NB4 (cell line): Measurements from ENCODE around the gene ATP6AP2.
A peak's percentile ranks its signal among the peaks of the same experiment; 100 is the strongest.

ENCODE experiments used
- DNase-seq: peaks from one replicate; pipeline ENCODE4 v3.0.0; 2010; ENCODE audit warnings: low read depth
- H3K4me3 ChIP-seq: one replicate; pipeline ENCODE4 v1.5.1; 2011; ENCODE audit warnings: mild to moderate bottlenecking, low read depth, low read length, moderate library complexity
- MAX ChIP-seq: IDR thresholded peaks from 2 replicates; pipeline ENCODE4 v1.6.1; 2011; ENCODE audit warnings: low read depth, low read length
- MYC ChIP-seq: IDR thresholded peaks from 2 replicates; pipeline ENCODE4 v1.6.1; 2011; ENCODE audit warnings: low read depth, low read length
- POLR2A ChIP-seq: IDR thresholded peaks from 2 replicates; pipeline ENCODE4 v1.6.1; 2011; ENCODE audit warnings: mild to moderate bottlenecking; ENCODE audit not compliant: insufficient read length; ENCODE audit errors: extremely low read depth
- TF ChIP-seq, protein P1 (sequence below): IDR thresholded peaks from one replicate; pipeline ENCODE4 v1.5.1; 2012; ENCODE audit warnings: low read depth, low read length

ATP6AP2 gene

GRCh38 chrX:40646489-40647306 is 65.9 kb downstream of the ATP6AP2 start:
- peak overlapping the region; percentile 90 for H3K4me3 ChIP-seq
- peak; percentile 62 for DNase-seq

DNA sequence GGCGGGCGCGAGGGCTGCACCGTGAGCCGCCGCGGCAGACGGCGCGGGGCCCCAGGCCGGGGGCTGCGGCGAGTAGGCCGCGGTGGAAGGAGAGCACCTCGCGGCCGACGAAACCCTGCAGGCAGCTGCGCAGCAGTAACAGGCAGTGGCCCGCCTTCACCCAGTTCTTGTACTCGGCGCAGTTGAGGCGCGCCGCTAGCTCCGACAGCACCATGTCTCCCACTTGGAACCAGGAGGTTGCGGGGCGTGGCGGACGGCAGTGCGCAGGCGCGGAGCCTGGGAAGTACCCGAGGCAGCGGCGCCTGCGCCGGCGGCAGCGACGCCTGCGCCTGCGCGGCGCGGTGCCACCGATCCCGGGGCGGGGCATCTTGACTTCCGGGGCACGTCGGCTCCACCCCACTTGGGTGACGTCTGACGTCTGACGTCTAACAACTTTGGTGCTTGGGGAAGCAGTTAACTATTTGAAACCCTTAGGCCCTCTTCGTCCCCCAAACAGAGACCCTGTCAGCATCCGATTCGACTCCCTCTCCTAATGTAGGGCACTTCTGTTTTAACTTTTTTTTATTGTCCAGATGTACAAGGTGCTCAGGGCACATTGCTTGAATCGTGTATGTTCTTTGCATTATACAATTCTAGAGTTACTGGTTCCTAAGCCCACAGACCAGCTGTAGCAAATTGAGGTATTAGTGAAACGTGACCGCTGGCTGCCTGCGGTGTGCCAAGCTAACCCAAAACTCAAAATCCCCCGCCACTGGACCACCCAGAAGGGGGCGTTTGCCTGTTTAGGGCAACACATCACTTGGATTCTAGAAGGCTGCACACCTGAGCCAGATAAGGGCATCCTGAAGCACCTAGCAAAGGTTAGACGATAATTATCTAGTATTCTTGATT is 66.8 kb downstream of the ATP6AP2 start, which contains the start of gene CXorf38:
Gene CXorf38, minus strand, starts transcription at position 255 of the 891 bp plus-strand sequence. Its CDS starts 41 bp downstream, at position 214.
- DNase-seq, result peak; percentile 87
- H3K4me3 ChIP-seq, result peak within 1 kb of the TSS; percentile 90
- TF ChIP-seq POLR2A (peak; percentile 49), MYC (no peak), MAX (peak; percentile 25; the same call in 1 of the 2 replicates)

More at GRCh38 chrX:40646489-40647306, 65.9 kb downstream of the ATP6AP2 start:
- TF ChIP-seq POLR2A, result no peak
- TF ChIP-seq MAX, result no peak
- TF ChIP-seq, protein P1, sequence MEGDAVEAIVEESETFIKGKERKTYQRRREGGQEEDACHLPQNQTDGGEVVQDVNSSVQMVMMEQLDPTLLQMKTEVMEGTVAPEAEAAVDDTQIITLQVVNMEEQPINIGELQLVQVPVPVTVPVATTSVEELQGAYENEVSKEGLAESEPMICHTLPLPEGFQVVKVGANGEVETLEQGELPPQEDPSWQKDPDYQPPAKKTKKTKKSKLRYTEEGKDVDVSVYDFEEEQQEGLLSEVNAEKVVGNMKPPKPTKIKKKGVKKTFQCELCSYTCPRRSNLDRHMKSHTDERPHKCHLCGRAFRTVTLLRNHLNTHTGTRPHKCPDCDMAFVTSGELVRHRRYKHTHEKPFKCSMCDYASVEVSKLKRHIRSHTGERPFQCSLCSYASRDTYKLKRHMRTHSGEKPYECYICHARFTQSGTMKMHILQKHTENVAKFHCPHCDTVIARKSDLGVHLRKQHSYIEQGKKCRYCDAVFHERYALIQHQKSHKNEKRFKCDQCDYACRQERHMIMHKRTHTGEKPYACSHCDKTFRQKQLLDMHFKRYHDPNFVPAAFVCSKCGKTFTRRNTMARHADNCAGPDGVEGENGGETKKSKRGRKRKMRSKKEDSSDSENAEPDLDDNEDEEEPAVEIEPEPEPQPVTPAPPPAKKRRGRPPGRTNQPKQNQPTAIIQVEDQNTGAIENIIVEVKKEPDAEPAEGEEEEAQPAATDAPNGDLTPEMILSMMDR, result no peak
- no peak for TF ChIP-seq MYC

- TF ChIP-seq MAX (no peak), MYC (no peak), POLR2A (no peak)
- TF ChIP-seq, protein P1, result peak; percentile 55
- no peak overlapping the region for H3K4me3 ChIP-seq
- DNase-seq, result peak; percentile 70
Measured at GRCh38 chrX:40651620-40652223, 71.0 kb downstream of the ATP6AP2 start.

DNA sequence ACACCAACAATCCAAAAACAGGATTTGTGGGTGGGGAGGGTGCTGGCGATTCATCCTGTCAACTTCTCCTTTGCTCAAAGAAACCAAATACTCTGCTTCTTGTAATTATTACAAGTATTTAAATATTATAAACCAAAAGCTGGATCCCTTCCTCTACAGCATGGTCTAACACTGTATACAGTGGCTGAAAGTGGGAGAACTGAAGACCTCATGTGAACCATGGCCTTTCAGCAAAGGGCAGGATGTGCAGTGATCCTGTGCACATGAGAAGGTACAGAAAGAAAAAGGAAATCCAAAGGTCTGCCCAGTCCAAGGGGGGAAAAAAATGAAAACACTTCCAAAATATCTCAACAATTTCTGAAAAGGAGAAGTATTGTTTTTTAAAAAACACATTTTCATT is 71.9 kb downstream of the ATP6AP2 start:
- DNase-seq, result no peak
- no peak overlapping the region for H3K4me3 ChIP-seq
- no peak for TF ChIP-seq MYC
- TF ChIP-seq, protein P1, result no peak
- TF ChIP-seq POLR2A, result no peak
- TF ChIP-seq MAX, result no peak

- no peak overlapping the region for H3K4me3 ChIP-seq
- TF ChIP-seq MAX (no peak), MYC (no peak)
- DNase-seq, result no peak
Measured at GRCh38 chrX:40653535-40653934, 72.8 kb downstream of the ATP6AP2 start.
